MV-4-11 (cell line): ENCODE results near the gene TRRAP.

ENCODE experiments used
- DNase-seq: peaks from one replicate; lab custom pipeline; 2025; lab: John Stamatoyannopoulos, UW

Gene TRRAP

GRCh38 chr7:99061001-99061776, 182.9 kb downstream of the TRRAP start:
- DNase-seq: no peak
